H9 (cell line): Measurements from ENCODE around the gene RRBP1. TPM values are rescaled to one million over a fixed set of nuclear protein-coding genes. Genes with fewer than 3 reads are reported as not detected.

Experiments
- DNase-seq: peaks from one replicate; pipeline ENCODE4 v3.0.0-alpha.2; 2017
- H2AFZ ChIP-seq: one replicate; pipeline ENCODE4 v1.6.1; 2013; ENCODE audit warnings: mild to moderate bottlenecking, low read length, control low read depth, moderate library complexity
- H2AK5ac ChIP-seq: 2 replicates; pipeline ENCODE4 v1.6.1; 2013; ENCODE audit warnings: low read length, control low read depth, mixed read lengths; ENCODE audit not compliant: insufficient read length
- H2BK120ac ChIP-seq: one replicate; pipeline ENCODE4 v1.6.1; 2013; ENCODE audit warnings: low read depth, mild to moderate bottlenecking, low read length, control low read depth, inconsistent platforms; ENCODE audit not compliant: poor library complexity, severe bottlenecking
- H2BK12ac ChIP-seq: 2 replicates; pipeline ENCODE4 v1.6.1; 2013; ENCODE audit warnings: low read length, control low read depth, mixed read lengths, low read depth; ENCODE audit not compliant: insufficient read length
- H2BK15ac ChIP-seq: 2 replicates; pipeline ENCODE4 v1.6.1; 2013; ENCODE audit warnings: low read depth, low read length, control low read depth
- H2BK20ac ChIP-seq: one replicate; pipeline ENCODE4 v1.6.1; 2013; ENCODE audit warnings: low read depth, mild to moderate bottlenecking, low read length, control low read depth, inconsistent platforms; ENCODE audit not compliant: poor library complexity, severe bottlenecking
- H2BK5ac ChIP-seq: 2 replicates; pipeline ENCODE4 v1.6.1; 2013; ENCODE audit warnings: low read length, control low read depth, mixed read lengths; ENCODE audit not compliant: insufficient read length
- H3K14ac ChIP-seq: 2 replicates; pipeline ENCODE4 v1.6.1; 2013; ENCODE audit warnings: low read length, control low read depth; ENCODE audit not compliant: insufficient read depth
- H3K18ac ChIP-seq: 2 replicates; pipeline ENCODE4 v1.6.1; 2013; ENCODE audit warnings: low read depth, mild to moderate bottlenecking, mixed read lengths, low read length, control low read depth; ENCODE audit not compliant: insufficient read length
- H3K23ac ChIP-seq: 2 replicates; pipeline ENCODE4 v1.6.1; 2013; ENCODE audit warnings: low read length, control low read depth, mixed read lengths, low read depth; ENCODE audit not compliant: insufficient read length
- H3K23me2 ChIP-seq: 2 replicates; pipeline ENCODE4 v1.6.1; 2013; ENCODE audit warnings: low read depth, mild to moderate bottlenecking, mixed read lengths, low read length, control low read depth; ENCODE audit not compliant: insufficient read length, poor library complexity, severe bottlenecking
- H3K27ac ChIP-seq: 2 replicates; pipeline ENCODE4 v1.5.1; 2013; ENCODE audit warnings: low read length, control low read depth, mixed read lengths, low read depth; ENCODE audit not compliant: insufficient read length
- H3K27me3 ChIP-seq: 2 replicates; pipeline ENCODE4 v1.6.1; 2013; ENCODE audit warnings: low read length, control low read depth, inconsistent platforms; ENCODE audit not compliant: insufficient read depth
- H3K4ac ChIP-seq: 2 replicates; pipeline ENCODE4 v1.6.1; 2013; ENCODE audit warnings: low read depth, mild to moderate bottlenecking, control low read depth, inconsistent platforms, low read length, moderate library complexity
- H3K4me1 ChIP-seq: 2 replicates; pipeline ENCODE4 v1.6.1; 2013; ENCODE audit warnings: low read length, control low read depth, inconsistent platforms; ENCODE audit not compliant: insufficient read depth
- H3K4me2 ChIP-seq: 2 replicates; pipeline ENCODE4 v1.6.1; 2013; ENCODE audit warnings: low read length, control low read depth, mixed read lengths; ENCODE audit not compliant: insufficient read length, insufficient read depth
- H3K56ac ChIP-seq: 2 replicates; pipeline ENCODE4 v1.6.1; 2013; ENCODE audit warnings: low read depth, mild to moderate bottlenecking, mixed read lengths, low read length, control low read depth; ENCODE audit not compliant: insufficient read length
- H3K79me1 ChIP-seq: 2 replicates; pipeline ENCODE4 v1.6.1; 2013; ENCODE audit warnings: low read depth, mild to moderate bottlenecking, moderate library complexity, low read length, control low read depth, inconsistent platforms; ENCODE audit not compliant: insufficient read depth, poor library complexity, severe bottlenecking
- H3K79me2 ChIP-seq: 2 replicates; pipeline ENCODE4 v1.6.1; 2013; ENCODE audit warnings: low read length, control low read depth, inconsistent platforms; ENCODE audit not compliant: insufficient read depth
- H3K9ac ChIP-seq: 2 replicates; pipeline ENCODE4 v1.6.1; 2013; ENCODE audit warnings: low read length, control low read depth, mixed read lengths; ENCODE audit not compliant: insufficient read length; ENCODE audit errors: extremely low read depth
- H3K9me3 ChIP-seq: one replicate; pipeline ENCODE4 v1.6.1; 2013; ENCODE audit warnings: low read depth, low read length, inconsistent platforms; ENCODE audit not compliant: control insufficient read depth
- H3T11ph ChIP-seq: one replicate; pipeline ENCODE4 v1.6.1; 2013; ENCODE audit warnings: mild to moderate bottlenecking, low read length, control low read depth, inconsistent platforms
- H4K20me1 ChIP-seq: one replicate; pipeline ENCODE4 v1.6.1; 2013; ENCODE audit not compliant: control insufficient read depth, insufficient read length, insufficient read depth
- H4K5ac ChIP-seq: 2 replicates; pipeline ENCODE4 v1.6.1; 2013; ENCODE audit warnings: low read depth, mild to moderate bottlenecking, mixed read lengths, low read length, control low read depth; ENCODE audit not compliant: insufficient read length
- H4K8ac ChIP-seq: replicated peaks from 2 replicates; pipeline ENCODE4 v1.6.1; 2013; ENCODE audit warnings: low read length, control low read depth, mixed read lengths, low read depth; ENCODE audit not compliant: insufficient read length
- H4K91ac ChIP-seq: 2 replicates; pipeline ENCODE4 v1.6.1; 2013; ENCODE audit warnings: low read depth, mild to moderate bottlenecking, moderate library complexity, mixed read lengths, low read length, control low read depth; ENCODE audit not compliant: insufficient read length
- H3K27ac Mint-ChIP-seq, 3 experiments: 2 replicates in 2 of 3; 3 replicates in 1 of 3; pipeline ENCODE4 v1.8.0; 2020 to 2021; ENCODE audit warnings: mixed read lengths in 3 of 3, mild to moderate bottlenecking in 1 of 3, moderate library complexity in 1 of 3
- H3K27me3 Mint-ChIP-seq: 2 replicates; pipeline ENCODE4 v1.8.0; 2021; ENCODE audit warnings: low read depth, mild to moderate bottlenecking, moderate library complexity, mixed read lengths
- H3K36me3 Mint-ChIP-seq, 3 experiments: 2 replicates in 2 of 3; 3 replicates in 1 of 3; pipeline ENCODE4 v1.8.0; 2020 to 2021; ENCODE audit warnings: low read depth in 3 of 3, mixed read lengths in 3 of 3; ENCODE audit not compliant: insufficient read depth in 1 of 3
- H3K4me1 Mint-ChIP-seq, 2 experiments: 2 replicates each; pipeline ENCODE4 v1.8.0; 2020; ENCODE audit warnings: mixed read lengths in 2 of 2
- H3K4me3 Mint-ChIP-seq, 2 experiments: 2 replicates in 1 of 2; 3 replicates in 1 of 2; pipeline ENCODE4 v1.8.0; 2020 to 2021; ENCODE audit warnings: mild to moderate bottlenecking in 2 of 2, mixed read lengths in 2 of 2, moderate library complexity in 1 of 2
- H3K9me3 Mint-ChIP-seq, 2 experiments: 2 replicates in 1 of 2; 3 replicates in 1 of 2; pipeline ENCODE4 v1.8.0; 2020; ENCODE audit warnings: mild to moderate bottlenecking in 2 of 2, mixed read lengths in 2 of 2, moderate library complexity in 1 of 2
- CTCF ChIP-seq: fragments of 200-600 bp; sonication (generic); conservative IDR thresholded peaks from 3 replicates; pipeline ENCODE4 v1.8.0; 2021; ENCODE audit warnings: antibody characterized with exemption, mild to moderate bottlenecking
- WGBS: extraction: QIAGEN DNeasy Blood & Tissue Kit; methylation state at CpG from one replicate; pipeline ENCODE4 v1.1.7; 2013; ENCODE audit warnings: missing lambda C conversion rate, low lambda C conversion rate, mixed read lengths; ENCODE audit not compliant: insufficient read length; ENCODE audit errors: extremely low coverage; 5-methylcytosine and 5-hydroxymethylcytosine counted together
- total RNA-seq: library from RNA; stranded (reverse); gene quantifications from 2 replicates; pipeline ENCODE4 v1.2.1, GENCODE V29; 2021

Gene RRBP1
- total RNA-seq, 1 experiment from 2014 or later: 97.8 TPM

GRCh38 chr20:17662333-17663039 is 19.6 kb downstream of the RRBP1 start:
- H3K27me3 Mint-ChIP-seq: no peaks in the 10 kb centered on the region; the same call in 1 of the 2 replicates
- Histone ChIP-seq H4K8ac (no peak overlapping the region), H3K9me3 (no peaks in the 10 kb centered on the region), H3K27me3 (no peaks in the 10 kb centered on the region), H3K23me2 (no peaks in the 10 kb centered on the region), H2AFZ (no peak overlapping the region), H3T11ph (no peak overlapping the region), H3K4me2 (no peak overlapping the region), H3K14ac (no peak overlapping the region), H3K4me1 (no peaks in the 10 kb centered on the region; the same call in none of the 2 replicates), H3K27ac (no peak overlapping the region), H3K56ac (no peak overlapping the region), H2BK12ac (no peak overlapping the region), H3K4ac (no peak overlapping the region), H3K79me1 (peaks cover 4% of the 10 kb centered on the region), H4K91ac (no peak overlapping the region), H3K9ac (no peak overlapping the region), H2BK20ac (no peak overlapping the region), H2BK15ac (no peak overlapping the region), H4K5ac (no peak overlapping the region), H3K79me2 (peaks cover 26% of the 10 kb centered on the region; the same call in 1 of the 2 replicates), H2BK120ac (no peak overlapping the region), H4K20me1 (no peaks in the 10 kb centered on the region), H2AK5ac (no peak overlapping the region), H3K23ac (no peak overlapping the region), H3K18ac (no peak overlapping the region), H2BK5ac (no peak overlapping the region)
- peaks cover 32 to 38% (median 36%) of the 10 kb centered on the region in 3 experiments for H3K36me3 Mint-ChIP-seq
- no peak overlapping the region for H3K4me3 Mint-ChIP-seq
- no peak for TF ChIP-seq CTCF
- peaks cover 11 to 22% of the 10 kb centered on the region in 2 experiments for H3K9me3 Mint-ChIP-seq
- H3K27ac Mint-ChIP-seq: peak overlapping the region in 2 of 3 experiments; percentile 56 to 71; a peak in 4 of 7 replicates
- DNase-seq: no peak
- H3K4me1 Mint-ChIP-seq: peaks cover 19 to 37% of the 10 kb centered on the region in 2 experiments
- no CpG with 5 or more reads among the region's 10 CpGs for WGBS
